NCI-H1930 (cell line): ENCODE data around the gene GCAT.
A peak's percentile ranks its signal among the peaks of the same experiment; 100 is the strongest.

ENCODE experiments used
- DNase-seq, 2 experiments: peaks; one replicate each; lab custom pipeline; 2025; lab: John Stamatoyannopoulos, UW

GCAT gene

DNA sequence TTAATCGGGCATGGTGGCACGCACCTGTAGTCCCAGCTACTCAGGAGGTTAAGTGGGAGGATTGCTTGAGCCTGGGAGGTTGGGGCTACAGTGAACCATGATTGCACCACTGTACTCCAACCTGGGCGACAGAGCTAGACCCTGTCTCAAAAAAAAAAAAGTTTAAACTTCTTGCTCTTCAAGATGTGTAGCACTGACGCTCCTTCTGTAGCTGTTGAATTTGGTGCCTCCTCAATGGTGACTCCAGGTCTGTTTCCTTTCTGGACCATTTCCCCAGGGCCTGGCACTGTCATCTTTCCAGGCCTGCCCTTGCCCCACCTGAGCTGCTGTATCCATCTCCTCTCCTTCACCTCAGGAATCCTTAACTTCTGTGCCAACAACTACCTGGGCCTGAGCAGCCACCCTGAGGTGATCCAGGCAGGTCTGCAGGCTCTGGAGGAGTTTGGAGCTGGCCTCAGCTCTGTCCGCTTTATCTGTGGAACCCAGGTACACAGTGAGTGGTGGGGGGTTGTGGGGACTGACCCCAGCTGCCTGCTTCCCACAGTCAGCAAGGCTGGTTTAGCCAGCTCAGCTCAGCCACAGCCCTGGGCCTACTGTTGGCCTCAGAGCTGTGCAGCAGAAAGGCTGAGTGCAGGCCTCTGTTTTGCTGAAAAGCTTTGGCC, 2.1 kb downstream of the GCAT start:
- DNase-seq = no peak

- DNase-seq = no peak
Measured at GRCh38 chr22:37811867-37812266, 4.1 kb downstream of the GCAT start.

DNA sequence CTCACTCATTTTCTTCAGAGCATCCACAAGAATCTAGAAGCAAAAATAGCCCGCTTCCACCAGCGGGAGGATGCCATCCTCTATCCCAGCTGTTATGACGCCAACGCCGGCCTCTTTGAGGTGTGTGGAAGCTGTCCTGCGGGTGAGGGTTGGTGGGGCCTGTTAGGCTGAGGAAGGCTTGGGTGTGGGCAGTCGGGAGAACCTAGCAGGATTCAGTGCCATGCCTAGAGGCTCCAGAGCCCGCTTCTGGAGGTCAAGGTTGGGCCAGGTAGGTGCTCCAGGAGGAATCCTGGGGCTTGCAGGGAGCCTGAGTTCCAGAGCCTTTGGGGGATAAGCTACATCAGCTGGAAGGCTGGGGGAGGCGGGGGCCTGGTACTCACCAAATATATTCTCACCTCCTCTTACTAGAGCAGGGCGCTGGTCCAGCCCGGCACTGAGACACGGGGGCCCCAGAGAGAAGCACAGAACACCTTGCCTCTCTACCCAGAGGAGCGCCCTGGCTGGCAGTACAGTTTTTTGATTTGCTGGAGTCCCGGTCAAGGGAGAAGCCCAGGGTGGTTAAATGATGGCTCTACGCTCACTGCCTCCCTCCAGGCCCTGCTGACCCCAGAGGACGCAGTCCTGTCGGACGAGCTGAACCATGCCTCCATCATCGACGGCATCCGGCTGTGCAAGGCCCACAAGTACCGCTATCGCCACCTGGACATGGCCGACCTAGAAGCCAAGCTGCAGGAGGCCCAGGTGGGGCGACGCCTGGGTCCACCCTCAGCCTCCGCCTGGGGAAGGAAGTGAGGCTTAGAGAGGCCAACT, 5.3 kb downstream of the GCAT start:
- DNase-seq = no peak

DNA sequence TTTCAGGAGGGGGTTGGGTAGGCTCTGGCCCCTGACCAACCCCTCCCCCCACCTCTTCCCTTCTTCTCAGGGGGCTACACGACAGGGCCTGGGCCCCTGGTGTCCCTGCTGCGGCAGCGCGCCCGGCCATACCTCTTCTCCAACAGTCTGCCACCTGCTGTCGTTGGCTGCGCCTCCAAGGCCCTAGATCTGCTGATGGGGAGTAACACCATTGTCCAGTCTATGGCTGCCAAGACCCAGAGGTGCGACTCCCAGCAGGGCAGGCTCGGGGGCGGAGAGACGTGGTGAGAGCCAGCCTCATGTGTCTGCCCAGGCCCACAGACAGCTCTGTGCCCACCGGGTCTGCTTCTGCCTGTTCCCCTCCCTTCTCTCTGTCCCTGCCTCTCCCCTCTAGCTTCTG, 7.9 kb downstream of the GCAT start:
- DNase-seq = no peak

DNA sequence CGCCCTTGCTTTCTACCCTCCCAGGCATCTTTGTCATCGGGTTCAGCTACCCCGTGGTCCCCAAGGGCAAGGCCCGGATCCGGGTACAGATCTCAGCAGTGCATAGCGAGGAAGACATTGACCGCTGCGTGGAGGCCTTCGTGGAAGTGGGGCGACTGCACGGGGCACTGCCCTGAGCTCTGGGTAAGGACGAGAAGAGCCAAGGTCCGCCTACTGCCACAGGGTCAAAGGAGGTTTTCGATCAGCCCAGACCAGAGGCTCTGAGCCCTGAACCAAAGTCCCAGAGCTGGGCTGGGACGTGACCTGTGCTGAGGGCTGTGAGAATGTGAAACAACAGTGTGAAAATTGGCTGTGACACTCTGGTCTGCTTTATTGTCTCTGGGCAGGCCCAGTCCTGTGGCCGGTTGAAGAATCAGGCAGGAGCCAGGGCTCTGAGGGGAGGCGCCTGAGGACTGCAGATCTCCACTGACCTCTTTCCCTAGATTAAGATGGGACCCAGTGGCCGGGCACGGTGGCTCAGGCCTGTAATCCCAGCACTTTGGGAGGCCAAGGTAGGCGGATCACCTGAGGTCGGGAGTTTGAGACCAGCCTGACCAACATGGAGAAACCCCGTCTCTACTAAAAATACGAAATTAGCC, 8.9 kb downstream of the GCAT start:
- no peak for DNase-seq

GRCh38 chr22:37817705-37818408, 10.1 kb downstream of the GCAT start:
- peak; percentile 66 to 84 for DNase-seq

DNA sequence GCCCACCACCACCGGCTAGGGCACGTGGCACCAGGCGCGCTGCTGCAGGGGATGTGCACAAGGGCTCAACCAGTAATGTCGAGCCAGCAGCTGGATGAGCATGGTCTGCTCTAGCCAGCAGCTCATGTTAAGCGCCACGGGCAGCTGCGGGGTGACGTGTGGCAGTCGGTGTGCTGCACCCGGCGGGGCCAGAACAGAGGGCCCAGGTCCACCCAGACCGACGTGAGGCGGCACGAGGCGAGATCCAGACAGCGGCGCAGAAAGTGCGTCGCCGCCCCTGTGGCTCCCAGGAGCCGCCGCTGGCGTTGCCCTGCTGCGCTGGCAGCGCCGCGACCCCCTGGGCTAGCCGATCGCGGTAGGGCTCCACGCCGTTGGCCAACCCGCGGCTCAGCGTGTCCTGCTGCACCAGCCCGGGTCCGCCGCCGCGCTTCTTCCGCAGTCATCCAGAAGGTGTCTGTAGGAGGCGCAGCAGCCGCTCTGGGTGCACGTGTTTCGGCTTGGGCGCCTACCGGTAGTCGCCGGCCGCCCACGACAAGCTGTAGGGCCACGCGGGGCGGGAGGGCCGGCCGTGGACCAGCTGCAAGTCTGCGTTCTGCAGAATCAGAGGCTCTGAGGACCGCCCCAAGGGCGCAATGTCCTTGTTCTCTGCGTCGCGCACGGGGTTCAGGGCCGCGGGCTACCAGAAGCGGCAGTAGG, 10.8 kb downstream of the GCAT start:
- DNase-seq = peak in 1 of 2 experiments; percentile 68

DNA sequence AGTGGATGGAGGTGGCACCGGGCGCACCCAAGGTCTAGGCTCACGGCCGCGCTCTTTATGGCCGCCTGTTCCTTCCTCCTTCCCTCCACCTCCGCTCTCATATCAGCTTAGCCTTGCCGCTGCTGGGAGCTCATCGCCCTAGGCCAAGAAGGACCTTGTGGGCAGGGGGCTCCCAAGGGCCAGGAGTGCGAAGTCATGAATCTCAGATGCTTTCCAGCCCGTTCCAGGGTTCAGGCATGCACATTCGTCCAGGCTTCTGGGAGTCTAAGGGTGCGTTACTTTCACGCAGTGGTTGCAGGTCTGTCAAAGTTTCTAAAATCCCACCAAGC, 11.3 kb downstream of the GCAT start:
- DNase-seq = no peak

DNA sequence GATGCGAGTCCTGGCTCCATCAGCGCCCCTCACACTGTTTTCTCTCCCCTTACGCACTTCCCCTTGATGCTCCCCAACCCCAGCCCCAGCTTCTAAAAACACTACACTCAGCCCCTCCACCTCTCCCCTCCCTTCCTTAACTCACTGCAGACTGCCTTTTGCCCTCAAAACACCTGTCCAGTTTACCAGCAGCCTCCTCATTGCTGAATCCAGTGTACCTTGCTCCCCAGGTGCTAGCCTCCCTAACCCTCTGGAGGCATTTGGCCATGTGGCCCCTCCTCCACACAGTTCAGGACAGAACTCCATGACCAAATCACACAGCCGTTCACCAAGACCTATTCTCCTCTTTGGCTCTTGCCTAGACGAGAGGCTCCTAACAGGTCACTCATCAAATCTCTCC, 12.6 kb downstream of the GCAT start:
- no peak for DNase-seq

GRCh38 chr22:37822079-37822833, 14.5 kb downstream of the GCAT start:
- DNase-seq = peak in 1 of 2 experiments; percentile 7

DNA sequence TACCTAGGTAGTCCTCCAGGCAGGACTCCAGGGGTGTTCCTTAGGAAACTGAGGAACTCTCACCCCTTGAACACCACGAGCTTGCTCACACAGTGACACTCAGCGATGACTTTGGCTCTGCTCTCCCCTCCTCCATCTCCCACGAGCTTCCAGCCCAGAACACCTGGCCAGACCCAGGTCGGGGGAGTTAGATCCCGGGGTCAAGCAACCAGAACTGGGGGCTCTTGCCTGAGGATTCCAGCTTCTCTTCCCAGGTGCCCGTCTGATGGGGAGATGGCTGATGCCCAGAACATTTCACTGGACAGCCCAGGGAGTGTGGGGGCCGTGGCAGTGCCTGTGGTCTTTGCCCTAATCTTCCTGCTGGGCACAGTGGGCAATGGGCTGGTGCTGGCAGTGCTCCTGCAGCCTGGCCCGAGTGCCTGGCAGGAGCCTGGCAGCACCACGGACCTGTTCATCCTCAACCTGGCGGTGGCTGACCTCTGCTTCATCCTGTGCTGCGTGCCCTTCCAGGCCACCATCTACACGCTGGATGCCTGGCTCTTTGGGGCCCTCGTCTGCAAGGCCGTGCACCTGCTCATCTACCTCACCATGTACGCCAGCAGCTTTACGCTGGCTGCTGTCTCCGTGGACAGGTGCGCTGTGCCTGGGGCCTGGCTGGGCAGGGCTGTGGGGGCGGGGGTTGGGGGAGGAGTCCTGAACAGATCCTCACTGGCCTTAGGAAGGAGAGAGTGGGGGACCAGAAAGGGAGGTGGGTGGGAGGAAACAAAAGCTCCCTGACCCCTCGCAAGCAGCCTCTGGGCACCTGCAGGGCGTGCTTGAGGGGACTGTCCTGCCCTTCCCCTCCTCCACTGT, 15.6 kb downstream of the GCAT start, which contains the start of gene GALR3:
Gene GALR3, plus strand, starts transcription at position 249 of the 852 bp plus-strand sequence. Its CDS starts 25 bp downstream, at position 274.
- DNase-seq = no peak

- DNase-seq = no peak
Measured at GRCh38 chr22:37824674-37825641, 17.2 kb downstream of the GCAT start.

GRCh38 chr22:37827056-37827455, 19.3 kb downstream of the GCAT start:
- no peak for DNase-seq

- DNase-seq = no peak
Measured at GRCh38 chr22:37830093-37830842, 22.5 kb downstream of the GCAT start.

DNA sequence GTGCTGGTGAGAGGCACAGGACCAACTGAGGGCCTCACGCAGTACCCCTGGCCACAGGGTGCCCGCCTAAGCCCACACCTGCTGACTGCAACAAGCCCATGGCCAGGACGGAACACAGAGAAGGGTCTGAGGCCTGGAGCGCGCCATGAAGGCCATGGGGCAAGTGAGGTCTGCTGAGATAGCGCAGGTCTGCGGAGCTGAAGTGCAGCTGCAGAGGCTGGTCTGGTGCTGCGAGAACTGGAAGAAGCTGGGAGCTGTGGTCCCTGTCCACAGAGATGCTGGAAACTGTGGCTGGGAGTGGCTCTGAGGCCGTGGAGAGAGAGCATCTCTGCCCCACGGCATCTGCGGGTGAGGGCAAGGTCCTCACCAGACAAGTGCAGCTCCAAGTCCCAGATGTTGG, 23.7 kb downstream of the GCAT start:
- no peak for DNase-seq

DNA sequence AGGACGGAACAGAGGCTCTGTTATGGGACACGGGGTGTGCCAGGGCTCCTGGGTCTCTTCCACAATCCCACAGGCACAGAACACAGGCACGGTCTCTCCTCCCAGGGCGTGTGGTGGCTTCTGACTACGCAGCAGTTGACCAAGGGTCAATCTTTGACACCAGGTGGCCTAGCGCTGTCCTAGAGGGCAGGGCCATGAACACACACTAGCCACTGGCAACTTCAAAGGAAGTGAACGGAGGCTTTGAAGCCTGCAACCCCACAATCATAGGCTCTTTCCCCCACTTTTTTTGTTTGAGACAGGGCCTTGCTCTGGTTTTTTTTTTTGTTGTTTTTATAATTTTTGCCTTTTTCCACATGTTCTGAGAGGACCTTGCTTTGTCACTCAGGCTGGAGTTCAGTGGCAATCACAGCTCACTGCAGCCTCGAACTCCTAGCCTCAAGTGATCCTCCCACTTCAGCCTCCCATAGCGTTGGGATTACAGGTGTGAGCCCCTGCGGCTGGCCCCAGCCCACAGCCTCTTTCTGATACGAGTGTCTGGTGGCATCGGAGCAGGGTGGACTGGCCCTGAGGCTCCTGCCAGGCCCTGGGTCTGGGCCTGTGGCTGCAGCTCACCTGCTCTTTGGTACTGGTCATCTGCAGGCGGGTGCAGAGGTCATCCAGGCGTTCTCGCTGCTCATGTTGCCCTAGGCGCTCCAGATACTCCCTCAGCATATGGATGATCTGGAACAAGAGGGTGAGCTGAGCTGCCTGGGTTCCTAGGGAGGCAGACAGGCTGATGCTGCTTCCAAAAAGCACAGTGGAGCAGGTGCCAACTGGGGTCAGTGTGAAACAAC, 24.5 kb downstream of the GCAT start:
- no peak for DNase-seq
